KG1 (cell line): ENCODE results near the gene S100A7.
"Not testable (repeated sequence)": the region's sequence is repeated elsewhere in the genome, so short reads cannot be mapped to it uniquely, and the experiment has no call there.

ENCODE experiments used
- DNase-seq: peaks from one replicate; lab custom pipeline; 2025; lab: John Stamatoyannopoulos, UW

S100A7 gene

GRCh38 chr1:153476491-153477093, 16.1 kb upstream of the S100A7 start:
- no peak for DNase-seq

- no peak for DNase-seq
Observed at GRCh38 chr1:153475282-153475681, 14.8 kb upstream of the S100A7 start.

- DNase-seq = no peak
Observed at GRCh38 chr1:153474347-153474746, 13.9 kb upstream of the S100A7 start.

- DNase-seq = no peak
Observed at GRCh38 chr1:153470707-153471106, 10.3 kb upstream of the S100A7 start.

GRCh38 chr1:153466908-153467307, 6.5 kb upstream of the S100A7 start:
- no peak for DNase-seq

- no peak for DNase-seq
Observed at GRCh38 chr1:153465811-153466636, 5.6 kb upstream of the S100A7 start.

GRCh38 chr1:153462741-153463140, 2.3 kb upstream of the S100A7 start:
- not testable (repeated sequence) for DNase-seq

- no peak for DNase-seq
Observed at GRCh38 chr1:153459655-153460054, 796 bp downstream of the S100A7 start.

- no peak for DNase-seq
Observed at GRCh38 chr1:153456396-153456795, 4.1 kb downstream of the S100A7 start.

- DNase-seq = not testable (repeated sequence)
Observed at GRCh38 chr1:153448851-153449250, 11.6 kb downstream of the S100A7 start.

GRCh38 chr1:153447498-153448170, 12.8 kb downstream of the S100A7 start:
- DNase-seq = no peak

GRCh38 chr1:153444078-153444477, 16.4 kb downstream of the S100A7 start:
- no peak for DNase-seq

GRCh38 chr1:153443486-153443885, 17.0 kb downstream of the S100A7 start:
- DNase-seq = no peak

GRCh38 chr1:153441238-153441755, 19.2 kb downstream of the S100A7 start:
- no peak for DNase-seq

- no peak for DNase-seq
Observed at GRCh38 chr1:153439273-153439672, 21.2 kb downstream of the S100A7 start.

- no peak for DNase-seq
Observed at GRCh38 chr1:153438599-153438998, 21.9 kb downstream of the S100A7 start.

GRCh38 chr1:153437236-153437635, 23.2 kb downstream of the S100A7 start:
- no peak for DNase-seq

- DNase-seq = no peak
Observed at GRCh38 chr1:153434746-153435455, 25.6 kb downstream of the S100A7 start.

- DNase-seq = no peak
Observed at GRCh38 chr1:153432874-153433681, 27.4 kb downstream of the S100A7 start.

GRCh38 chr1:153431928-153432327, 28.5 kb downstream of the S100A7 start:
- no peak for DNase-seq

GRCh38 chr1:153431427-153431826, 29.0 kb downstream of the S100A7 start:
- DNase-seq = no peak
